ENCODE results near the gene SLC9A3.

GRCh38 chr5:420632-421286 is 103.5 kb downstream of the SLC9A3 start:
- TF ChIP-seq, protein P1, sequence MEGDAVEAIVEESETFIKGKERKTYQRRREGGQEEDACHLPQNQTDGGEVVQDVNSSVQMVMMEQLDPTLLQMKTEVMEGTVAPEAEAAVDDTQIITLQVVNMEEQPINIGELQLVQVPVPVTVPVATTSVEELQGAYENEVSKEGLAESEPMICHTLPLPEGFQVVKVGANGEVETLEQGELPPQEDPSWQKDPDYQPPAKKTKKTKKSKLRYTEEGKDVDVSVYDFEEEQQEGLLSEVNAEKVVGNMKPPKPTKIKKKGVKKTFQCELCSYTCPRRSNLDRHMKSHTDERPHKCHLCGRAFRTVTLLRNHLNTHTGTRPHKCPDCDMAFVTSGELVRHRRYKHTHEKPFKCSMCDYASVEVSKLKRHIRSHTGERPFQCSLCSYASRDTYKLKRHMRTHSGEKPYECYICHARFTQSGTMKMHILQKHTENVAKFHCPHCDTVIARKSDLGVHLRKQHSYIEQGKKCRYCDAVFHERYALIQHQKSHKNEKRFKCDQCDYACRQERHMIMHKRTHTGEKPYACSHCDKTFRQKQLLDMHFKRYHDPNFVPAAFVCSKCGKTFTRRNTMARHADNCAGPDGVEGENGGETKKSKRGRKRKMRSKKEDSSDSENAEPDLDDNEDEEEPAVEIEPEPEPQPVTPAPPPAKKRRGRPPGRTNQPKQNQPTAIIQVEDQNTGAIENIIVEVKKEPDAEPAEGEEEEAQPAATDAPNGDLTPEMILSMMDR (conservative IDR thresholded peaks at IDR 0.05), result no peak
- TF ChIP-seq ZFX (IDR thresholded peaks at IDR 0.05), result no peak

Measured in C4-2B (cell line).